ENCODE measurements around the gene FGF18.

Gene FGF18

DNA sequence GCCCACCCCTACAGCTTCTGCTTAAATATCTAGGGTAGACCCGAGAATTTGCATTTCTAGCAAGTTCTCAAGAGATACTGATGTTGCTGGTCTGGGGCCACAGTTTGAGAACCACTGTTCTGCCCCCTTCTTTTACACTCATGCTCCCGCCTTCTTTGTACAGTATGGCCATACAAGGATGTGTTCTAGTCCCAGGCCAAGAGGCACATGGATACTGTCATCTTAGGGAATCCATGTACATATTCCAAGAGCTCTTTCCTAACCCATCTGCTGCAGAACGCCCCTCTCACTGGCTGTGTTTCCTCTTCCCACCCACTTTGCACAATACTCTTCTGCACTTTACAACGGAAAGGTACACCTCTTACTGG lies 44.4 kb downstream of the FGF18 start:
- DNase-seq = no peak
- intact Hi-C loops (cut with DNase I; ENCODE audit: low total_unique reads) = no loop called here
- Histone ChIP-seq H3K27ac (no peak overlapping the region), H3K9me3 (no peaks in the 10 kb centered on the region), H3K4me3 (no peak overlapping the region), H3K36me3 (no peaks in the 10 kb centered on the region), H3K4me1 (no peaks in the 10 kb centered on the region), H3K27me3 (peaks cover 0 to 4% of the 10 kb centered on the region in 2 donors)
- TF ChIP-seq, protein P1, sequence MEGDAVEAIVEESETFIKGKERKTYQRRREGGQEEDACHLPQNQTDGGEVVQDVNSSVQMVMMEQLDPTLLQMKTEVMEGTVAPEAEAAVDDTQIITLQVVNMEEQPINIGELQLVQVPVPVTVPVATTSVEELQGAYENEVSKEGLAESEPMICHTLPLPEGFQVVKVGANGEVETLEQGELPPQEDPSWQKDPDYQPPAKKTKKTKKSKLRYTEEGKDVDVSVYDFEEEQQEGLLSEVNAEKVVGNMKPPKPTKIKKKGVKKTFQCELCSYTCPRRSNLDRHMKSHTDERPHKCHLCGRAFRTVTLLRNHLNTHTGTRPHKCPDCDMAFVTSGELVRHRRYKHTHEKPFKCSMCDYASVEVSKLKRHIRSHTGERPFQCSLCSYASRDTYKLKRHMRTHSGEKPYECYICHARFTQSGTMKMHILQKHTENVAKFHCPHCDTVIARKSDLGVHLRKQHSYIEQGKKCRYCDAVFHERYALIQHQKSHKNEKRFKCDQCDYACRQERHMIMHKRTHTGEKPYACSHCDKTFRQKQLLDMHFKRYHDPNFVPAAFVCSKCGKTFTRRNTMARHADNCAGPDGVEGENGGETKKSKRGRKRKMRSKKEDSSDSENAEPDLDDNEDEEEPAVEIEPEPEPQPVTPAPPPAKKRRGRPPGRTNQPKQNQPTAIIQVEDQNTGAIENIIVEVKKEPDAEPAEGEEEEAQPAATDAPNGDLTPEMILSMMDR (IDR thresholded peaks at IDR 0.05) = no peak

DNA sequence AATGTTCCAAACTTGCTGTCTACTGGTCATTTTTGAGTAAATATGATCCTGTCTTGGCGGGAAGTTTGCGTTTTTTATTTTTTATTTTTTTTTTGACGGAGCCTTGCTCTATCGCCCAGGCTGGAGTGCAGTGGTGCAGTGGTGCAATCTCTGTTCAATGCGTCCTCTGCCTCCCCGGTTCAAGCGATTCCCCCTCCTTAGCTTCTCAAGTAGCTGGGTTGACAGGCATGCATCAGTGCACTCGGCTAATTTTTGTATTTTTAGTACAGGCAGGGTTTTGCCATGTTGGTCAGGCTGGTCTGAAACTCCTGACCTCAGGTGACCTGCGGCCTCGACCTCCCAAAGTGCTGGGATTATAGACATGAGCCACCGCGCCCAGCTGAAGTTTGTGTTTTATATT lies 45.4 kb downstream of the FGF18 start:
- no peak for DNase-seq
- peaks cover 0 to 4% of the 10 kb centered on the region in 2 donors for H3K27me3 ChIP-seq
- H3K36me3 ChIP-seq = no peaks in the 10 kb centered on the region
- intact Hi-C loops (cut with DNase I; ENCODE audit: low total_unique reads) = no loop called here
- TF ChIP-seq, protein P1 (IDR thresholded peaks at IDR 0.05) = no peak
- H3K9me3 ChIP-seq = no peaks in the 10 kb centered on the region
- H3K27ac ChIP-seq = no peak overlapping the region
- no peak overlapping the region for H3K4me3 ChIP-seq
- no peaks in the 10 kb centered on the region for H3K4me1 ChIP-seq

DNA sequence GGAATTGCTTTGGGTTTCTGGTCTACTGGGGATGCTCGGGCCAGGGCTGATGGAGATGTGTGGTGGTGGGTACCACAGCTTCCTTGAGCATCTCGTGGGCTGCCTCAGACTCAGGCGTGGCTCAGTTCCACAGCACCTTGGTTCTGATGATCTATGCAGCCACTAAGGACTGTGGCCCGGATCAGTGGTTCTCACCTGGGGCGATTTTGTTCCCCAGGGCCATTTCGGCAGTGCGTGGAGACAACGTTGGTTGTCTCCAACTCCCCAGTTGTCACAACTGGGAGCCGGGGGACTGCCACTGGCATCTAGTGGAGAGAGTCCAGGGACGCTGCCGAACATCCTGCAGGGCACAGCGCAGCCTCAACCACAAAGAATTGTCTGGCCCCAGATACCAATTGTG lies 47.7 kb downstream of the FGF18 start:
- H3K9me3 ChIP-seq = no peaks in the 10 kb centered on the region
- H3K4me1 ChIP-seq = no peaks in the 10 kb centered on the region
- TF ChIP-seq, protein P1 (IDR thresholded peaks at IDR 0.05) = no peak
- no peak for DNase-seq
- H3K27ac ChIP-seq = no peak overlapping the region
- H3K36me3 ChIP-seq = no peaks in the 10 kb centered on the region
- no peak overlapping the region for H3K4me3 ChIP-seq
- no peaks in the 10 kb centered on the region for H3K27me3 ChIP-seq
- intact Hi-C loops (cut with DNase I; ENCODE audit: low total_unique reads) = no loop called here

DNA sequence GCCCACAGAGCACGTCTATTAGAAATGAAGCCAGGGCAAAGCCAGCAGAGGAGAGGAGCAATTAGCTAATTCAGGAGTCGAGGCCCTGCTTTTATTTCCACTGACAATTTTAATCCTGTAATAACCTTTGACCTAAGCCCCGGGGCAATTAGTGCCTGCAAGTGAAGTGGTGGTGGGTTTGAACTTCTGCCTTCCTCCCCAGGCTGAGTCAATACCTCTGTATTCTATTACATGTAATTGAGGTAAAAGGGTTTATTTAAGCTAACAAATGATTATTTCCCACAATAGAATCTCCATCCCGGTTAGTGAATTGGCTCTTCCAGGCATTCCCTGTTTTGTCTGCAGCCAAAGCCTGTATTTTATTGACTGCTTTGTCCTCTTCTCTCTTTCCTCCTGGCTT lies 49.9 kb downstream of the FGF18 start:
- no peak overlapping the region for H3K4me3 ChIP-seq
- H3K27ac ChIP-seq = no peak overlapping the region
- TF ChIP-seq, protein P1 (IDR thresholded peaks at IDR 0.05) = no peak
- H3K4me1 ChIP-seq = no peaks in the 10 kb centered on the region
- no peaks in the 10 kb centered on the region for H3K36me3 ChIP-seq
- no peaks in the 10 kb centered on the region for H3K9me3 ChIP-seq
- intact Hi-C loops (cut with DNase I; ENCODE audit: low total_unique reads) = no loop called here
- no peak for DNase-seq
- no peaks in the 10 kb centered on the region for H3K27me3 ChIP-seq

DNA sequence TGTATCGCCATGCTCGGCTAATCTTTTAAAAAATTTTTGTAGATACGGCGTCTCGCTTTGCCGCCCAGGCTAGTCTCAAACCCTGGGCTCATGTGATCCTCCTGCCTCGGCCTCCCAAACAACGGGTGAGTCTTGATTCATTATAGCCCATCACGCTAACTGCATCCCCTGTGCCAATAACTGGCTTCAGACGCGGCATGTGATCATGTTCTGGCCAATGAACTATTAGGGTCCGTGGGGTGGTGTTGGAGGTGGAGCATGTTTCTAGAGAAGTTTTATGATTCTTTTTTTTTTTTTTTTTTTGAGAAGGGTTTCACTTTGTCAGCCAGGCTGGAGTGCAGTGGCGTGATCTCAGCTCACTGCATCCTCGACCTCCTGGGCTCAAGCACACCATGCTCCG lies 51.0 kb downstream of the FGF18 start:
- intact Hi-C loops (cut with DNase I; ENCODE audit: low total_unique reads) = no loop called here
- Histone ChIP-seq H3K27me3 (no peaks in the 10 kb centered on the region), H3K4me1 (no peaks in the 10 kb centered on the region), H3K4me3 (no peak overlapping the region), H3K27ac (no peak overlapping the region), H3K36me3 (no peaks in the 10 kb centered on the region), H3K9me3 (no peaks in the 10 kb centered on the region)
- TF ChIP-seq, protein P1 (IDR thresholded peaks at IDR 0.05) = no peak
- no peak for DNase-seq

DNA sequence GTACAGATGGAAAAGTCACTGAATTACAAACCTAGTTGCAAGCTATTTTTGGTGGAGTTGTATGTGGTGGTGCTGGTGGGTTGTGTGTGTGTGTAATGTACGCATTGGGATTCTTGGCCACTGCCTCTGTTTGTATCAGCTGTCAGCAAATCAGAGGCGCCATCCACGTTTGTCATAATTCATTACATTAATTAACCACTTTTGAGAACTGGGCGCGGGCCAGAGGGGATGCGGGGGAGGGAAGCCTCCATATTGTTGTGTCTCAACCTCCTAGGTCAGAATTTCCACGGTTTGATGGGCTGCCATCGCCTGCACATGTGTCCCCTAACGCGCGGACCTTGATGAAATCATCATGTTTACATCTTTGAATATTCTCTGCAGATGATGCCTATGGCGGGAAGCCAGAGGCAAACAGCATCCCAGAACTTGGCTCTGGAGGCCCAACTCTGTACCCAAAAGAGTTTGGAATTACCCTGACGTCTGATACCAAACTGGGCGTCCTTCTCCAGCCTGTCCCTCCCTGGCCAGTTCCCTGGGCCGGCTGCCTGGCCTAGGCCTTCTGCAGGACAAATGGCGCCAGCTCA lies 54.9 kb downstream of the FGF18 start:
- Histone ChIP-seq H3K4me1 (peaks cover 0 to 14% (median 7%) of the 10 kb centered on the region in 4 donors), H3K36me3 (no peaks in the 10 kb centered on the region), H3K9me3 (no peaks in the 10 kb centered on the region), H3K4me3 (no peak overlapping the region), H3K27me3 (no peaks in the 10 kb centered on the region), H3K27ac (no peak overlapping the region)
- TF ChIP-seq, protein P1 (IDR thresholded peaks at IDR 0.05) = no peak
- intact Hi-C loops (cut with DNase I; ENCODE audit: low total_unique reads) = no loop called here
- no peak for DNase-seq

Data from tibial artery (tissue), 4 donors.